SKM-1 treated with dmso at 0.1 percent for 144 hours (cell line): Measurements from ENCODE around the gene MEF2D.

ENCODE experiments used
- DNase-seq: peaks from one replicate; lab custom pipeline; 2025; ENCODE audit not compliant: unreplicated experiment; lab: John Stamatoyannopoulos, UW

Gene MEF2D

DNA sequence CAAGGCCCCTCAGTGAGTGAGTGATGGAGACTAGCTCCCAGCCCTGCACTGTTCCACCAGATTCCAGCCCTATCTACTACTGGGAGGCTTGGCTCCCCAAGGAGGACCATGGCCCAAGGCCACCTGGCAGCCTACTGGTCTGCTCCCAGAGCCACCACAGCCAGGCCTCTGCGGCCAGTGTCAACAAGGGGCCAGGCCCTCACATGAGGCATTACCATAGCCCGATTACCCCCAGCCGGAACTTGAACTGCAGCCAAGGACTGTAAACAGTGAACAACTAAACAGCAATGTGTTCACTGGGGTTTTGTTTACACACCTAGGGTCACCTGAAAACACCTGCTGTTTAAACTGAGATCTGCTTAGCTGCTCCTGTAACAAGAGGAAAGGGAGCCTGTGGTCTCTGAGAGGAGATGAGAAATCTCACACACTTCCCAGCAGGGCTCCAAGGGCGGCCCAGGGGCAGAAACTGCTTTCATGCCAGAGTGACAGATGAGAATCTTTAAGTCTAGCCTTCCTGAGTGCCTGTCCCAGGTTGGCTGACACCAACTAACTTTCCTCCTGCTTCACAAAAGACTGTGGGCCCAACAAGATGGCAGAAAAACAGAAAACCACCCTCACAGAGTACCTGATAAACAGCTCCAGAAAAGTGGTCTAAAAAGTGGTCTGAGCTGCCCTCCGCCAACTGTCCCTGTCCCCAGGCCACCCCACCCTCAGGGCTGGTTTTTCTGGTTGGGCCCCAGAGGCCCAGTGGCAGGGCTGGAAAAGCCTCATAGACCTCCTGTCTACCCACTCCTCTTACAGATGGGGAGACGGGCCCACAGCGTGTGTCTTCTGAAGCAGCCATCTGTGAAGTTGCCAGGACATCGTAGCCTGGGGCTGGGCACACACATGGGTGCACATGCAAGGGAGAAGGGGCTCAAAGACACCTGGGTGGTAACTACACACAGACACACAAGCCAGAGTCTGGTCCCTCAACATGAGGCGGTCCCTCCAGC, 28.8 kb downstream of the MEF2D start:
- DNase-seq, result no peak

DNA sequence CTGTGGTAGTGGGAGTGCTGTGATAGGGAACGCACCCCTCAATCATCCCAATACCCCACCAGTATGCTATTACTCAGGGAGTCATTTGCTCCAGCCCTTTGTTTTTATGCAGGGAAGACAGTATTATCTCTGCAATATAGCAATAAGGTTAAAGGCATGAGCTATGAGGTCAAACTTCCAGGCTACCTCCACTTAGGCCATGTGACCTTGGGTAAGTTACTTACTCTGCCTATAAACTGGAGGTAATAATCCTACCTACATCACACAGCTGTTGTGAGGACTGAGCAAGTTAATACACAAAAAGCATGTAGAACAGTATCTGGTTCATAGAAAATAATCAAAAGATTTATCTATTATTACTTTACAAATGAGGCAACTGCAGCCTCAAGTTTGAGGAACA, 30.1 kb downstream of the MEF2D start:
- no peak for DNase-seq

DNA sequence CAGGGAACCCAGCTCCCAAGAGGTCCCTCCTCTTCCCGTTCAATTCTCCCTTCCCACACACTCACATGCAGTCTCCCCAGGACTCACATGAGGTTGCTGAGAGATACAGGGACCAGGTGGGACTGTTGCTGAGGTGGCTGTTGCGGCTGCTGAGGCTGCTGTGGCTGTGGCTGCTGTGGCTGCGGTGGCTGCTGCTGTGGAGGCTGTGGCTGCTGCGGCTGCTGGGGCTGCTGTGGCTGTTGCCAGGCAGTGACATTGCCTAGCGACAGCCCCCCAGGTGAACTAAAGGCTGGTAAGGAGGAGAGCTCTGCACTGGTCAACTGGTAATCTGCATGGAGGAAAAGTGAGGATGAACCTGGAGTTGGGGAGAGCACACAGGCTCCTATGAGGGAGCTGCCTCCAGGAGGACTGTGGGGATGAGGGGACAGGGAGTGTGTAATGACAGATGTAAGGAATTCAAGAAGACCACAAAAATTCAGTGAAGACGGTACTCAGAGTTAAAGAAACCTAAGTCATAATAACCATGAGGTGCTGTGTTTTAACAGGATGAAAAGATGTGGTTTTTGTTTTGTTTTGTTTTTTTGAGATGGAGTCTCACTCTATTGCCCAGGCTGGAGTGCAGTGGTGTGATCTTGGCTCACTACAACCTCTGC, 31.8 kb downstream of the MEF2D start:
- DNase-seq, result no peak

DNA sequence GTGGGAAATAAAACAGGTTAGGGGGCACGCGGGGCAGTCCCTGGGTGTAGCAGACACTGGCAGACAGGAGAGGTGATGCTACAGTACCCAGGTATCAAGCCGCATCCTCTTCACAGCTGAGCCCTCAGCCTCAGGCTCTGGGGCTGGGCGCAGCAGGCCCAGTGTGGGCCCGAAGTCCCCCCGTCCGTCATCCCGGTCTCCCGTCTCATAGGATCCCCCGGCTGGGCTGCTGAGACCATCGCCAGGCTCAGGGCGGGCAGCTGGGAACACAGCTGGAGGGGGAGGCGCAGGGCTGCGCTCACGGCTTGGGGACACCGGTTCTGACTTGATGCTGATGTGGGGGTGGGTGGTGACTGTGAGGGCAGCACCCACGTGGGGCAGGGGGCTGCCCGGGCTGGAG, 32.7 kb downstream of the MEF2D start:
- DNase-seq, result no peak

DNA sequence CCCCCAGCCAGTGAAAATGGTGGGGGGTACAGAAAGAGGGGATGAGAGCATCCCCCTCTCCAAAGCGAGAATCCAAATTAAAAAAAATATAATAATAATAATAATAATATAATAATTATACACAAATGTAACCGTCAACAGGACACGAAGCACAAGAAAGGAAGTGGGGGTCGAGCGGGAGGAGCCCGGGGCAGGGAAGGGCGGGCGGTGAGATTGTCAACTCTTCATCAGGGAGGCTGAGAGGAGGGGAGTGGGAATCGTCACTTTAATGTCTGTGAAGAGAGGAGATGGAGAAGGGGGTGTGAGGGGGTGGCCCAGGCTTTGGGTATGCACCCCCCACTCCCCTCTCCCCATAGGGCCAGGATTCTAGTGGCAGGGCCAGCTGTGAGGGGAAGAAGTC, 33.2 kb downstream of the MEF2D start:
- no peak for DNase-seq

DNA sequence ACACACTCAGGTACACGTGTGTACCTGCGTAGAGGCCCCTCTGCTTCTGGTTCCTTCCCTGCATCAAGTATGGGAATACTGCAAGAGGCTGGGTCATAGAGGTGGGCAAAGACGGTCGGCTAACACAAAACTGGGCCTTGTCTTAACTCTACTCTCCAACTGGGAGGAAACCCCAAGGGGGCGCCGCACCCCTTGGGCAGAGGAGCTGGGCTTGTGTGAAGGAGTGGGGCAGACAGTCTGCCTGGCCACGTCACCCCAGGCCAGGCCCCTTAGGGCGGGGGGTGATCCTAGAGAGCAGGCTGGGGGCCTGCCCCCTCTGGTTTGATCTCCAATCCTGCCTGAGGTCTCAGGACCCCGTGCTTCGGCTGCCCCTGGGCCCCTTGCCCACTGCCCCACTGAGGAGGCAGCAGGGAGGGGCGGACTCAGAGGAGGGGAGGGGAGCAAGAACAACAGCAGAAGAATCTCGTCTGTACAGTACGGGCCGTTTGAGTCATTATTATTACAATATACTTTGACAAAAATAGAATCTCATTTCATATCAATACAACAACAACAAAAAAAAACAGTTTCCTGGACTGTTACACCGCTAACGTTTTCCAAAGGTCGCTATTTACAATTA, 34.7 kb downstream of the MEF2D start:
- no peak for DNase-seq

DNA sequence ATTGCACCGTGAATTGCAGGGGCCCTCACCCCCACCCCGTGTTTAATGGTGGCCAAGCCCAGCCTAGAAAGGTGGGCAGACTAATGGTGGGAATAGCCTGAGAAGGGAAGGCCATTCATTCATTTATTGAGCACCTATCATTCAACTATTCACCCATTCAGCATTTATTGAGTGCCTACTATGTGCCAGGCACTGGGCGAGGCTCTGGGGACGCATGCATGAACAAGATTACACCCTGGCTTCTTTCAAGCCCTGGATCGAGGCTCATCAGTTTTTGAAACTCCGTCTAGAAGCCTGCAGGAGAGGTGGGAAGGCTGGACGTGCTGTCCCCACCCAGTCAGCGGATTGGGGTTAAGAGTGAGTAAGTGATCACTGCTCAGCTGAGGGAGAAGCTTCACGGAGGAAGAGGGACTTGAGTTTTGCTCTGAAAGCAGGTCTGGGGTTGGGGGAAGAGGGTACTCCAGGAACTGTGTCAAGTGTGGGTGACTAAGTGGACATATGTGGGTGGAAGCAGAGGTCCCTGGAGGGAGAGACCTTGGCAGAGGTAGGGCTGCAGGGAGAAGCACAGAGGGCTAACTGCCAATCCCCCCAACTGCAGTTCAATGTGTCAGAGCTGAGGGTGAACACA, 35.6 kb downstream of the MEF2D start:
- no peak for DNase-seq

DNA sequence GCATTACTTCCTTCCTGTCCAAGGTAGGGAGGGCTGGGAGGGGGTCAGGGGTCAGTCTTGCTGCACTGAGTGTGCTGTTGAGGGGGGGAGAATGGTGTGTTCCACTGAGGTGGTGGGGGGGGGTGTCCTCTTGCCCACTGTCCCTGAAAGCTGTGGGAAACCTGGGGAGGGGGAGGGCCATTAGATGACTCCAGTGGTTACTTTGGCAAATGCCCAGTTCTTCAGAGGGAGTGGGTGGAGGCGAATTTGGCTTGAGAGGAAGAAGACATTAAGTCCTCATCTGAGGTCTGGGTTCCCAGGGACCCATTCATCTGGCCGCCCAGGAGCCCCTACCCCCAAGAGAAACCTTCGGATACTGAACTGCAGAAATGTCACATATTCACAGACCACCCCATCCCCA, 36.2 kb downstream of the MEF2D start:
- no peak for DNase-seq

DNA sequence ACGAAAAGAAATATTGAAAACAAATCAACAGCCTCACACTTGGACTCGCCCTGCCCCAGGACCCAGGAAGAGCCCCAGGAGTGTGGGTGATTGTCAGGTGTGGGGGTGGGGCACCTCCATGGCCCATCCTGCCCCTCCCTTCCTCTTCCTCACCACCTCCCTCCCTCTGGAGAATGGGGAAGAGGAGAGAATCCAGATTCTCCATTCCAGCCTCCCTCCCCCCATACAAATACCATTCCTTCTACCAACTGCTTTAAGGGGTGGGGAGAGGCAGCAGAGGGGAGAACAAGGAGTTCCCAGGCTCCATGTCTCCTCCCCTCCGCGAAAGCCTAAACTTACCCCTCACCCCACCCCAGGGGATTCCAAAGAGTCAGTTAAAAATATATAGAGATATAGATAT, 36.7 kb downstream of the MEF2D start:
- no peak for DNase-seq

DNA sequence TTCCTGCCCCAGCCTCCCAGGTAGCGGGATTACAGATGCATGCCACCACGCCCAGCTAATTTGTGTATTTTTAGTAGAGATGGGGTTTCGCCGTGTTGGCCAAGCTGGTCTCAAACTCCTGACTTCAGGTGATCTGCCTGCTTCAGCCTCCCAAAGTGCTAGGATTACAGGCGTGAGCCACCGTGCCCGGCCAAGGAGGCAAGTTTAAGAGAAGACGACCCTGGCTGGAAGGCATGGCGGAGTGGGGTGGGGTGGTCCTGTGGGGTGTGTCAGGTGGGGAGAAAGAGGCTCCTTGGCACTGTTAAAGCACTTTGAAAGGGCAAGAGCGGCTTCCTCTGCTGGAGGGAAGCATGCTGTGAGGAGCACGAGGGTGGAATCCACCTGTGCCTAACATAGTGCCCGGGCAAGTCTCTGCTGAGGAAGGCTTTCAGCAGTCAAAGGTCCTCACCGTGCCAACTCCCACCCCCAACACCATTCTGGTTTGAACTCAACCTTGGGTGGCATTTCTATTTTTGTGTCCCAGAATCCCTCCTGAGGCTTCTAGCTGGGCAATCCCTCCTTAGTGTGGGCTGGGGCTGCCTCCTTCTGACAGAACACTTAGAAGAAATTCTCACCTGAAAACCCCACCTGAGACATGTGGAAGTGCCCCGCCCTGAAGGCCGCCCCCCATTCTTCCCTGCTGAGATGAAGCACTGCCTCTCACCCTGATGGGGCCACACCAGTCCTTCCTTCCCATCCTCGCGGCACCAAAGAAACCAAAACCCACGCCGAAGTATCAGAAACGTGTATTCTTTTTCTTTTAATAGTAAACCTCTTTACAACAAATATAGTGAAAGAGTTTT, 37.4 kb downstream of the MEF2D start:
- no peak for DNase-seq

DNA sequence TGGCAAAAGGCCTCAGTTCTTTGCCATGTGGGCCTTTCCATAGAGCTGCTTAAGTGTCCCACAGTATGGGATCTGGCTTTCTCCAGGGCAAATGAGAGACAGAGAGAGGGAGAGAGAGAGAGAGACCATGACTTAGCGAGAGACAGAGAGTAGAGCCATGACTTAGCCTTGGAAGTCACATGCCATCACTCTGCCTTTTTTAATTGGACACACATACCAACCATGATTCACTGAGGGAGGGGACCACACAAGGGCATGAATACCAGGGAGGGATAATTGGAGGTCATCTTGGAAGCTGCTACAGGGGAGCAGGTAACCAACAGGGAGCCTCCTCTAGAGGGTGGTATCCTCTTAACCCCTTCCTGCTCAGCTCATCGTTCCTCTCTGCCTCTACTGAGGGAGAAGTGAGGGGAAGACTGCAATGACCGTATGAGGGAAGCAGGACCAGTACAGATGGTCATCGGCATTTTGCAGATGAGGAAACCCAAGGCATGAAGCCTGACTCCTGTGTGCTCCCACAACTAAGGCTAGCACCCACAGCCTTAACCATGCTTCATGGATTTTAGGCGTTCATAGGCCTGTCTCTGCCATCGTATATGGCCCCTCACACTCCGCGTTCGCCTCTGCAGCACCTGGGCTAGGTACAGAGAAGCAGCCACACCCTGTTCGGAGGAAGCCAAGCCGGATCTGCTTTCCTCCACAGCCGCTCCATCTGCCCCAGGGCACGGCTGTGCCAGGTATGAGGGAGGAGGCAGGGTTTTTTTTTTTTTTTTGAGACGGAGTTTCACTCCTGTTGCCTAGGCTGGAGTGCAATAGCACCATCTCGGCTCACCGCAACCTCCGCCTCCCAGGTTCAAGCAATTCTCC, 38.6 kb downstream of the MEF2D start:
- DNase-seq, result no peak

DNA sequence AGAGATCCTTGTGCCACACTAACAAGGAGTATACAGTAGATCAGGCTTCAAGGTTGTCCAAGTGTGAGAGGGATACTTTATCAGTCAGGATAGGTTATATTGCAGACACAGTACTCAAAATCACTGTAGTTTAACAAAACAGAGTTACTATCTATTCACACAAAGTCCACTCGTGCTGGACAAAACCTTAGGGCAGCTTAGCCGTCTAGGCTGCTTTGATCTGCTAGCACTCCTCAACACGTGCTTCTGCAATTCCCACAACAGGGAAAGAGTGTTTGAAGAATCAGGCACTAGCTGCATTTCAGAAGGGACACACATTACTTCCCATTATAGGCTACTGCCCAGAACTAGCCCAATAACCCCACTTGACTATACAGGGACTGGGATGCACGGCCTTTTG, 39.5 kb downstream of the MEF2D start:
- DNase-seq, result no peak

DNA sequence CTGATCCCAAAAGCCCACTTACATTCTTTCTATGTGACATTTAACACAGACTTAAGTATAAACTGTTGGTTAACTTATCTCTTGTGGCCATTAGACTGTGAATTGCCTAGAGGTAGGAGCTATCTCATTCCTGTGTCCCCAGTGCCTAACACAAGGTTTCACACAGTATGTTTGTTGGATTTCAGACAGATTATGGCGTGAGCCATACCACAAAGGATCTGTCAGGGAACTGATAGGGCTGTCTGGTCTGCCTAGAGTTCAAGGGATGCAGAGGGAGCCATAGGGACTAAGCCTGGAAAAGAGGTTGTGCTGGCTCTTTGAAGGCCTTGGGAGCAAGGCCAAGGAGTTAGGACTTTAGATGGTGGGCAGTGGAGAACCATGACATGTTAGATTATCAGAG, 40.0 kb downstream of the MEF2D start:
- no peak for DNase-seq

DNA sequence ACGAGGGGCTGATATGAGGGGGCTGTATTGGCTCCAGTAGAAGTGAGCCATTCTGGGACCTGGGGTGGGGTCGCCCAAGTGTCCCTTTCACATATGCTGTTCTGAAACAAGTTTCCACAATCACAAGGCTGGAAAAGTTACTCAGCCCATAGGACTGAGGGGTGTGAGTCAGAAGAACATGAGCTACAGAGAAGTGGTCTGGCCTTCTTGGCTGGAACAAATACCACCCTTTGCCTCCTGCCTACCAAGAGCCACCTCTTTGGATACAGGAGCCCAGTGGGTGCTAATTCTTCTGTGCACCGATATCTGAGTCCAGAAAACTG, 42.4 kb downstream of the MEF2D start:
- no peak for DNase-seq

DNA sequence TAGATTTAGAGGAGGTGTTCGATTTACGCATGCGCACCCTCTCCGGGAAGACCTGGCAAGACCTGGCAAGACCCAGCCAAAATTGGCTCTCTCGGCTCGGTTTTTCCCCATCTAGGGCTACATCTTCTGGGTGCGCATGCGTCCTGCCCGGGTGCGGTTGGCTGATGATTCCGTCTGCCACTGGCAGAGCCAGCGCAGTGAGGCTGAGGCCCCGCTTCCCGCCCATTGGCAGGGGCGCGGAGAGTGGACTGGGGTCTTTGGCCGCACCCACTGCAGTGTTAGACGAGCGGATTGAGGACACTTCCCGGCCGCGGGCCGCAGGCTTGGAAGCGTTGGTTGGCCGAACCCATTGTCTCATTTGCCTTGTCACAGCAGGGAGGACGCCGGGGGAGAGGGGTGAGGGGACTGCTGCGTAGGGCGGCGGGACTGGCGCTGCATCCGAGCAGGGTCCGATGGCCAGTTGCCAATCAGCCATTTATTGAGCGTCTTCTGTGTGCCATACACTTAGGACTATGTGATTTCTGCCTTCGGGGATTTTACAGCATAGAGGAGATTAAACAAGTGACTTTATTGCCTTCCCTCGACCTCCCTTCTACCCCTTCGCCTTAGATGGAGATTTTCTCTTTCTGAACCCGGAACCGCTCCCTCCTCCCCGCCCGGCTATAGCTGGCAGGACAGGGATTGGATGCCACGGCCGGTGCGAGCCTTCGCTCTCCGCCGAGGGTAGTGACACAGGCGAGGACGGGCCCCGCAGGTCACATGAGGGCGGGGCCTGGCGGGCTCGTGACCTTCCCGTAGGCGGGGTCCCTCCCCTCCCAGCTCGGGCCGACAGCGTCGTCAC, 43.7 kb downstream of the MEF2D start:
- DNase-seq, result peak; percentile 99

DNA sequence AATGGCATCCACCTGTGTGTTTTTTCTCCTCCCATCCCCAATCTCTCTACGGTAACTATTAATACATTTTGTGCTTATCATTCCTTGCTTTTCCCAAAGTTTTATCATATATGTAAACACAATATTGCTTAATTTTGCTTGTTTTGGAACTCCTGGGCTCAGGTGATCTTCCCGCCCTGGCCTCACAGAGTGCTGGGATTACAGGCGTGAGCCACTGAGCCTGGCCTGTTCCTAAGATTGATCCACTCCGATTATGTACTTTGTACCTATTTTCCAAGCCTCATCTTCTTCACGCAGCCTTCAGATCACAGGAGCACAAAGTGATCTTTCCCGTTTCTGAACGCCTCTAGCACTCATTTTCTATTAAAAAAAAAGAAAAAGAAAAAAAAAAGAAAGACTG, 45.2 kb downstream of the MEF2D start:
- DNase-seq, result no peak

DNA sequence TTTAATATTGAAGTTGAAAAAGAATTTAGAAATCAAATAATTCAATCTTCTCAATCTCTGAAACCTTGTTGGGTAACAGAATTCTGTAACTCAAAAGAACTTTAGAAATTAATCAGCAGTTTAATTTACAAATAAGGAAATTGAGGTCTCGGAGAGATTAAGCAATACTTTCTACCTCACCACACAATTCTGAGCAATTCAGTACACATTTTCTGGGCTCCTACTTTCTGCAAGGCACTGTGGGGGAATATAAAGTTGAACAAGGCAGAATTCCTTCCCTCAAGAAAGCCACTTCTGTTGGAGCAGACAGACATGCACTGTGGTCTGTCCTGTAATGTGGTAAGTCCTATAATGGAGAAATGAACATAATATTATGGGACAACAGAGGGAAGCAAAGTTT, 47.7 kb downstream of the MEF2D start:
- DNase-seq, result peak; percentile 38

DNA sequence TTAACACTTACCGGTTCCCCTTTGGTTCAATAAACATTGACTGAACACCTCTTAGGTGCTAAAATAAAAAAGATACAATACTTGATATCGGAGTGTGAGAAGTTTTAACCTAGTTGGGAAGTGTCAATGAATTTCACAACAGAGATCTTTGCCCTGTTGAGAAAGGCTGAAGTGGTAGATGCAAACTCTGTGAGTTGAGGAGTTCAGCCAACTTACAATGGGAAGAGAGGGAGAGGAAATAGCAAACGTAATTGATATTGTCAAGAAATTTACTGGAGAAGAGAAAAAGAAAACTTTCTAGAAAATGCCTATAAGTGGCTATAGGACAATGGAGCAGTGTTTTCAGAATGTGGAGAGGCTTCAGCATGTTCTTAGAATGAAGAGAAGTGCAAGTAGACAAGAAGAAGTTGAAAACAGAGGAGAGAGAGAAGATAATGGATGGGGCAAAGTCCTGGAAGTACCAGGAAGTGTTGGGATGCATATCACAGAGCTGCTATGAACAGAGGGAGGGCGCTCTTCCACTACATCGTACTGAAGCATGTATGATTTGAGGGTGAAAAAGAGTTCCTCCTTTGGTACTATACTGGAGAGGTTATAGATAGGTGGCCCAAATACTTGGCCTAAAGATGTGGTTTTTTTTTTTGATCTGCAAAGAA, 48.9 kb downstream of the MEF2D start:
- DNase-seq, result no peak
